IMR-90 (cell line): ENCODE measurements around the gene FAM168A.

Experiments used
- CEBPB ChIP-seq: IDR thresholded peaks from 2 replicates; pipeline ENCODE4 v1.6.1; 2012; ENCODE audit warnings: low read depth, low read length, improper control_type of control experiment
- ELK1 ChIP-seq: fragments of 150-350 bp; IDR thresholded peaks from 2 replicates; pipeline ENCODE4 v1.6.1; 2016; ENCODE audit warnings: low read depth, mild to moderate bottlenecking, low read length, moderate library complexity, borderline replicate concordance
- FOS ChIP-seq: fragments of 150-350 bp; IDR thresholded peaks from 2 replicates; pipeline ENCODE4 v1.6.1; 2016; ENCODE audit warnings: low read depth, low read length
- MAFK ChIP-seq: IDR thresholded peaks from 2 replicates; pipeline ENCODE4 v1.6.1; 2012; ENCODE audit warnings: low read depth, low read length, improper control_type of control experiment
- MAZ ChIP-seq: IDR thresholded peaks from 2 replicates; pipeline ENCODE4 v1.6.1; 2012; ENCODE audit warnings: low read depth, mild to moderate bottlenecking, low read length, improper control_type of control experiment, moderate library complexity, borderline replicate concordance
- NFE2L2 ChIP-seq: fragments of 150-350 bp; IDR thresholded peaks from 2 replicates; pipeline ENCODE4 v1.6.1; 2016; ENCODE audit warnings: low read depth, mild to moderate bottlenecking, low read length
- POLR2A ChIP-seq: IDR thresholded peaks from 2 replicates; pipeline ENCODE4 v1.6.1; 2012; ENCODE audit warnings: mild to moderate bottlenecking, low read depth, low read length
- RAD21 ChIP-seq: IDR thresholded peaks from 2 replicates; pipeline ENCODE4 v1.6.1; 2012; ENCODE audit warnings: low read length, improper control_type of control experiment
- RCOR1 ChIP-seq: IDR thresholded peaks from 2 replicates; pipeline ENCODE4 v1.6.1; 2012; ENCODE audit warnings: mild to moderate bottlenecking, low read length, improper control_type of control experiment; ENCODE audit not compliant: insufficient replicate concordance
- SMC3 ChIP-seq: fragments of 150-350 bp; IDR thresholded peaks from 2 replicates; pipeline ENCODE4 v1.6.1; 2016; ENCODE audit warnings: low read depth, mild to moderate bottlenecking, antibody characterized with exemption, low read length, moderate library complexity
- USF2 ChIP-seq: fragments of 150-350 bp; IDR thresholded peaks from 2 replicates; pipeline ENCODE4 v1.6.1; 2017; ENCODE audit warnings: mild to moderate bottlenecking, antibody characterized with exemption, low read length, low read depth
- TF ChIP-seq, protein P1 (sequence below): conservative IDR thresholded peaks from 2 replicates; pipeline ENCODE4 v1.5.1; 2012; ENCODE audit warnings: mild to moderate bottlenecking, low read depth, low read length, improper control_type of control experiment

GRCh38 chr11:73498343-73498742 is 99.6 kb downstream of the FAM168A start:
- TF ChIP-seq, protein P1, sequence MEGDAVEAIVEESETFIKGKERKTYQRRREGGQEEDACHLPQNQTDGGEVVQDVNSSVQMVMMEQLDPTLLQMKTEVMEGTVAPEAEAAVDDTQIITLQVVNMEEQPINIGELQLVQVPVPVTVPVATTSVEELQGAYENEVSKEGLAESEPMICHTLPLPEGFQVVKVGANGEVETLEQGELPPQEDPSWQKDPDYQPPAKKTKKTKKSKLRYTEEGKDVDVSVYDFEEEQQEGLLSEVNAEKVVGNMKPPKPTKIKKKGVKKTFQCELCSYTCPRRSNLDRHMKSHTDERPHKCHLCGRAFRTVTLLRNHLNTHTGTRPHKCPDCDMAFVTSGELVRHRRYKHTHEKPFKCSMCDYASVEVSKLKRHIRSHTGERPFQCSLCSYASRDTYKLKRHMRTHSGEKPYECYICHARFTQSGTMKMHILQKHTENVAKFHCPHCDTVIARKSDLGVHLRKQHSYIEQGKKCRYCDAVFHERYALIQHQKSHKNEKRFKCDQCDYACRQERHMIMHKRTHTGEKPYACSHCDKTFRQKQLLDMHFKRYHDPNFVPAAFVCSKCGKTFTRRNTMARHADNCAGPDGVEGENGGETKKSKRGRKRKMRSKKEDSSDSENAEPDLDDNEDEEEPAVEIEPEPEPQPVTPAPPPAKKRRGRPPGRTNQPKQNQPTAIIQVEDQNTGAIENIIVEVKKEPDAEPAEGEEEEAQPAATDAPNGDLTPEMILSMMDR: no peak
- TF ChIP-seq RCOR1 (no peak), POLR2A (no peak), MAZ (no peak), CEBPB (no peak), USF2 (no peak), MAFK (no peak), RAD21 (no peak), FOS (no peak), ELK1 (no peak), SMC3 (no peak), NFE2L2 (no peak)
